HL-60/S4 treated with retinoic acid at 250 ng/mL for 4 days and 3 days (cell line): Measurements from ENCODE around the gene CACNA1G.

Source experiments
- in situ Hi-C: fragments of 300-500 bp; cut with MboI; formaldehyde crosslinking; loops from 2 replicates; pipeline ENCODE4 v1.7.0; 2022; ENCODE audit warnings: low sequenced_read_pairs

CACNA1G gene

GRCh38 chr17:50662632-50663225, 102.2 kb downstream of the CACNA1G start:
- in situ Hi-C loops, result no loop called here

- in situ Hi-C loops, result no loop called here
Observed at GRCh38 chr17:50663812-50664374, 103.4 kb downstream of the CACNA1G start.

- in situ Hi-C loops, result no loop called here
Observed at GRCh38 chr17:50664788-50665458, 104.4 kb downstream of the CACNA1G start.

- in situ Hi-C loops, result no loop called here
Observed at GRCh38 chr17:50665838-50666237, 105.3 kb downstream of the CACNA1G start.

- in situ Hi-C loops, result no loop called here
Observed at GRCh38 chr17:50666316-50666715, 105.8 kb downstream of the CACNA1G start.

GRCh38 chr17:50667259-50668024, 106.9 kb downstream of the CACNA1G start:
- in situ Hi-C loops, result no loop called here

GRCh38 chr17:50668025-50668837, 107.7 kb downstream of the CACNA1G start:
- in situ Hi-C loops, result no loop called here

GRCh38 chr17:50668838-50669581, 108.5 kb downstream of the CACNA1G start:
- in situ Hi-C loops, result no loop called here

GRCh38 chr17:50672071-50672470, 111.6 kb downstream of the CACNA1G start:
- in situ Hi-C loops, result no loop called here

GRCh38 chr17:50672831-50673551, 112.5 kb downstream of the CACNA1G start:
- in situ Hi-C loops, result no loop called here

- in situ Hi-C loops, result no loop called here
Observed at GRCh38 chr17:50675190-50675589, 114.7 kb downstream of the CACNA1G start.

GRCh38 chr17:50675627-50676026, 115.1 kb downstream of the CACNA1G start:
- in situ Hi-C loops, result no loop called here

GRCh38 chr17:50676065-50676975, 115.8 kb downstream of the CACNA1G start:
- in situ Hi-C loops, result no loop called here
